OCI-LY1 (cell line): ENCODE results near the gene FHL3.

Experiments used
- EZH2 ChIP-seq: fragments of 200-600 bp; sonication (generic), shearing (Covaris generic); IDR thresholded peaks from 2 replicates; pipeline ENCODE4 v1.8.0; 2017; ENCODE audit warnings: borderline replicate concordance, mixed run types, mild to moderate bottlenecking, antibody characterized with exemption, low read length, moderate library complexity, mixed read lengths
- TF ChIP-seq, protein P1 (sequence below): fragments of 200-600 bp; sonication (generic), shearing (Covaris generic); IDR thresholded peaks from 2 replicates; pipeline ENCODE4 v1.5.1; 2017; ENCODE audit warnings: mild to moderate bottlenecking, antibody characterized with exemption, low read length, moderate library complexity, mixed read lengths

DNA sequence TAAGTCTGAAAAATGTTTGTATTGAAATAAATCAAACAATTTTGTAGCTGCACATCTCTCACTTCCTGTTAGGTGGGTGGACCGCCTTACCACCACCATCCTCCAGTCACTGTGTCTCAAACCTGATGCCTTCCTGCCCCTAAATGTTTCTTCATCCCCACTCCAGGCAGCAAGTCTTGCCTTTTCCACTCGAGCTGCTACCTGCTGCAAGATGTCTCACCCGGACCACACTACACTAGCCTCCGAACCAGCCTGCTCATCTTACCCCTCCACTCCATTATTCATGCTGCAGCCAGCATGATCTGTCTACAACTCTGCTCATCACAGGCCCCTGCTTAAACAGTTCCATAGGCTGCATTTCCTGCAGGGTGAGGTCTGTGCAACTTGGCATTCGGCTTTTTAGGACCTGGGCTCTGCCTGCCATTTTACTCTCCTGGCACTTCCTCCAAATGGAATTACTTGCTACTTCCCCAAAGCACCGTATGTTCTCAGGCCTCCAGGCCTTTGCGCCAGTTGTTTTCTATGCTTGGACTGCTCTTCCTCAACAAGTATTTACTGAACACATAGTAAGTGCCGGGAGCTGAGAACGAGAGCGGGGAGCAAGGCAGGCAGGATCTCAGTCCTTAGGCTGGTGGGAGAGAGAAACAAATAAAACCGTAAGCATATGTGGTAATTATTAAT, 10.3 kb downstream of the FHL3 start:
- TF ChIP-seq, protein P1, sequence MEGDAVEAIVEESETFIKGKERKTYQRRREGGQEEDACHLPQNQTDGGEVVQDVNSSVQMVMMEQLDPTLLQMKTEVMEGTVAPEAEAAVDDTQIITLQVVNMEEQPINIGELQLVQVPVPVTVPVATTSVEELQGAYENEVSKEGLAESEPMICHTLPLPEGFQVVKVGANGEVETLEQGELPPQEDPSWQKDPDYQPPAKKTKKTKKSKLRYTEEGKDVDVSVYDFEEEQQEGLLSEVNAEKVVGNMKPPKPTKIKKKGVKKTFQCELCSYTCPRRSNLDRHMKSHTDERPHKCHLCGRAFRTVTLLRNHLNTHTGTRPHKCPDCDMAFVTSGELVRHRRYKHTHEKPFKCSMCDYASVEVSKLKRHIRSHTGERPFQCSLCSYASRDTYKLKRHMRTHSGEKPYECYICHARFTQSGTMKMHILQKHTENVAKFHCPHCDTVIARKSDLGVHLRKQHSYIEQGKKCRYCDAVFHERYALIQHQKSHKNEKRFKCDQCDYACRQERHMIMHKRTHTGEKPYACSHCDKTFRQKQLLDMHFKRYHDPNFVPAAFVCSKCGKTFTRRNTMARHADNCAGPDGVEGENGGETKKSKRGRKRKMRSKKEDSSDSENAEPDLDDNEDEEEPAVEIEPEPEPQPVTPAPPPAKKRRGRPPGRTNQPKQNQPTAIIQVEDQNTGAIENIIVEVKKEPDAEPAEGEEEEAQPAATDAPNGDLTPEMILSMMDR = no peak
- no peak for TF ChIP-seq EZH2
